GM12875 (cell line): ENCODE results near the gene PPP6R2.

Experiments
- H3K4me3 ChIP-seq: one replicate; pipeline ENCODE4 v1.5.1; 2011; ENCODE audit warnings: low read depth, low read length, control low read depth
- CTCF ChIP-seq: IDR thresholded peaks from 2 replicates; pipeline ENCODE4 v1.5.1; 2011; ENCODE audit warnings: low read depth, mild to moderate bottlenecking, control low read depth, inconsistent platforms, low read length, moderate library complexity, borderline replicate concordance; ENCODE audit not compliant: insufficient read depth

PPP6R2 gene

GRCh38 chr22:50342651-50343540 is at the start of gene PPP6R2:
TSS of gene PPP6R2 (plus strand) at chr22:50343327. CDS start at chr22:50393909, 50,582 bp downstream.
- TF ChIP-seq CTCF: no peak
- H3K4me3 ChIP-seq: peak within 1 kb of the TSS; percentile 77

- no peak overlapping the region for H3K4me3 ChIP-seq
- TF ChIP-seq CTCF: no peak
Measured at GRCh38 chr22:50293441-50294318, 49.4 kb upstream of the PPP6R2 start.

GRCh38 chr22:50294319-50294656 is 48.8 kb upstream of the PPP6R2 start:
- TF ChIP-seq CTCF: no peak
- no peak overlapping the region for H3K4me3 ChIP-seq

GRCh38 chr22:50296658-50297490 is 46.3 kb upstream of the PPP6R2 start:
- H3K4me3 ChIP-seq: no peak overlapping the region

GRCh38 chr22:50297510-50298265 is 45.4 kb upstream of the PPP6R2 start:
- no peak overlapping the region for H3K4me3 ChIP-seq
- no peak for TF ChIP-seq CTCF

More at GRCh38 chr22:50296658-50297490, 46.3 kb upstream of the PPP6R2 start:
- no peak for TF ChIP-seq CTCF

- TF ChIP-seq CTCF: no peak
- no peak overlapping the region for H3K4me3 ChIP-seq
Measured at GRCh38 chr22:50298266-50298637, 44.9 kb upstream of the PPP6R2 start.
